CD4-positive, CD25-positive, alpha-beta regulatory T cell (primary cell): ENCODE results near the gene NOS2. TPM values are rescaled to one million over a fixed set of nuclear protein-coding genes. Genes with fewer than 3 reads are reported as not detected.

Experiments used
- ATAC-seq, 2 donors: fragments of 150-1000 bp; cut with Tn5 transposase; one replicate each; pipeline ENCODE4 v1.10.0; 2021; ENCODE audit warnings: low read depth in 2 of 2, moderate number of reproducible peaks in 2 of 2, moderate library complexity in 1 of 2
- DNase-seq, 3 donors: peaks; one replicate each; pipeline versions ENCODE4 v3.0.0 to v3.0.0-alpha.2; 2012 to 2022; ENCODE audit warnings: mixed read lengths in 1 of 3
- H3K27ac ChIP-seq: one replicate; pipeline ENCODE4 v1.7.0; 2013; ENCODE audit warnings: mild to moderate bottlenecking, low read length; ENCODE audit not compliant: insufficient read depth, poor library complexity, severe bottlenecking
- H3K27me3 ChIP-seq: one replicate; pipeline ENCODE4 v1.7.0; 2013; ENCODE audit warnings: low read length; ENCODE audit not compliant: control insufficient read depth, insufficient read depth
- H3K36me3 ChIP-seq: one replicate; pipeline ENCODE4 v1.7.0; 2013; ENCODE audit warnings: mild to moderate bottlenecking, low read length, moderate library complexity; ENCODE audit not compliant: control insufficient read depth, insufficient read depth
- H3K4me1 ChIP-seq: 2 replicates; pipeline ENCODE4 v1.7.0; 2013; ENCODE audit warnings: mild to moderate bottlenecking, low read length; ENCODE audit not compliant: insufficient read depth, control insufficient read depth, poor library complexity, severe bottlenecking
- H3K4me3 ChIP-seq: one replicate; pipeline ENCODE4 v1.7.0; 2013; ENCODE audit warnings: low read depth, mild to moderate bottlenecking, low read length, moderate library complexity
- H3K9me3 ChIP-seq, 2 experiments: 1 replicate in 1 of 2; 2 replicates in 1 of 2; pipeline ENCODE4 v1.7.0; 2013; ENCODE audit warnings: low read length in 2 of 2, mild to moderate bottlenecking in 1 of 2, moderate library complexity in 1 of 2; ENCODE audit not compliant: control insufficient read depth in 2 of 2
- H3K27ac Mint-ChIP-seq, 3 donors: one replicate each; pipeline ENCODE4 v1.8.0; 2020 to 2022; ENCODE audit warnings: mild to moderate bottlenecking in 3 of 3, mixed read lengths in 3 of 3, moderate library complexity in 2 of 3
- H3K27me3 Mint-ChIP-seq: one replicate; pipeline ENCODE4 v1.8.0; 2022; ENCODE audit warnings: mild to moderate bottlenecking, mixed read lengths
- H3K36me3 Mint-ChIP-seq: one replicate; pipeline ENCODE4 v1.8.0; 2020; ENCODE audit warnings: mixed read lengths
- H3K4me1 Mint-ChIP-seq, 4 donors: one replicate each; pipeline ENCODE4 v1.8.0; 2020 to 2022; ENCODE audit warnings: mixed read lengths in 4 of 4, mild to moderate bottlenecking in 1 of 4
- H3K4me3 Mint-ChIP-seq, 4 donors: one replicate each; pipeline ENCODE4 v1.8.0; 2020 to 2022; ENCODE audit warnings: mild to moderate bottlenecking in 4 of 4, mixed read lengths in 4 of 4, moderate library complexity in 3 of 4
- H3K9me3 Mint-ChIP-seq, 7 donors: one replicate each; pipeline ENCODE4 v1.8.0; 2020 to 2022; ENCODE audit warnings: mixed read lengths in 7 of 7, mild to moderate bottlenecking in 3 of 7, moderate library complexity in 2 of 7
- polyA plus RNA-seq, 4 donors: library from polyadenylated mRNA; unstranded; fragments of 300-500 nt; fragmentation: Illumina TruSeq; gene quantifications; one replicate each; pipeline ENCODE4 v1.2.3, GENCODE V29; 2021
- total RNA-seq: library from RNA; stranded (reverse); gene quantifications from one replicate; pipeline ENCODE4 v1.2.3, GENCODE V29; 2022

Gene NOS2
- total and polyA plus RNA-seq, 5 donors from 2014 or later = 0.15 TPM; not detected in 4

GRCh38 chr17:27808628-27809027, 8.3 kb upstream of the NOS2 start:
- H3K27ac ChIP-seq = peak overlapping the region; percentile 79
- H3K4me1 ChIP-seq = peaks cover 38% of the 10 kb centered on the region
- H3K9me3 ChIP-seq = no peaks in the 10 kb centered on the region
- H3K9me3 Mint-ChIP-seq = no peaks in the 10 kb centered on the region
- ATAC-seq (no peak), DNase-seq (no peak)
- H3K4me3 Mint-ChIP-seq = peak overlapping the region; percentile 61 to 90 (median 82)
- peaks cover 18 to 45% (median 32%) of the 10 kb centered on the region in 4 donors for H3K4me1 Mint-ChIP-seq
- H3K27me3 Mint-ChIP-seq = no peaks in the 10 kb centered on the region
- no peaks in the 10 kb centered on the region for H3K36me3 ChIP-seq
- H3K36me3 Mint-ChIP-seq = no peaks in the 10 kb centered on the region
- H3K27ac Mint-ChIP-seq = peak overlapping the region; percentile 94 to 99 (median 95)
- peak overlapping the region; percentile 75 for H3K4me3 ChIP-seq
- no peaks in the 10 kb centered on the region for H3K27me3 ChIP-seq

GRCh38 chr17:27807567-27808470, 7.5 kb upstream of the NOS2 start:
- Mint-ChIP-seq H3K9me3 (no peaks in the 10 kb centered on the region), H3K36me3 (no peaks in the 10 kb centered on the region), H3K27me3 (no peaks in the 10 kb centered on the region), H3K27ac (peak overlapping the region; percentile 94 to 99 (median 95)), H3K4me3 (peak overlapping the region; percentile 61 to 90 (median 82)), H3K4me1 (peaks cover 18 to 45% (median 32%) of the 10 kb centered on the region in 4 donors)
- peak; percentile 27 to 95 (median 76) for DNase-seq
- Histone ChIP-seq H3K36me3 (no peaks in the 10 kb centered on the region), H3K27me3 (no peaks in the 10 kb centered on the region), H3K9me3 (no peaks in the 10 kb centered on the region), H3K4me3 (peak overlapping the region; percentile 75), H3K27ac (peak overlapping the region; percentile 79), H3K4me1 (peaks cover 38% of the 10 kb centered on the region)
- peak; percentile 95 for ATAC-seq

GRCh38 chr17:27805520-27806146, 5.3 kb upstream of the NOS2 start:
- no peaks in the 10 kb centered on the region for H3K9me3 Mint-ChIP-seq
- H3K4me1 Mint-ChIP-seq = peaks cover 18 to 44% (median 31%) of the 10 kb centered on the region in 4 donors
- no peaks in the 10 kb centered on the region for H3K27me3 Mint-ChIP-seq
- Histone ChIP-seq H3K27ac (peak overlapping the region; percentile 70), H3K4me3 (peak overlapping the region; percentile 80), H3K9me3 (no peaks in the 10 kb centered on the region), H3K4me1 (peaks cover 38% of the 10 kb centered on the region), H3K36me3 (no peaks in the 10 kb centered on the region), H3K27me3 (no peaks in the 10 kb centered on the region)
- H3K27ac Mint-ChIP-seq = peak overlapping the region; percentile 91 to 97 (median 96)
- no peaks in the 10 kb centered on the region for H3K36me3 Mint-ChIP-seq
- DNase-seq = peak; percentile 65 to 93 (median 83)
- ATAC-seq = peak; percentile 52 to 56
- H3K4me3 Mint-ChIP-seq = peak overlapping the region; percentile 62 to 89 (median 80)

DNA sequence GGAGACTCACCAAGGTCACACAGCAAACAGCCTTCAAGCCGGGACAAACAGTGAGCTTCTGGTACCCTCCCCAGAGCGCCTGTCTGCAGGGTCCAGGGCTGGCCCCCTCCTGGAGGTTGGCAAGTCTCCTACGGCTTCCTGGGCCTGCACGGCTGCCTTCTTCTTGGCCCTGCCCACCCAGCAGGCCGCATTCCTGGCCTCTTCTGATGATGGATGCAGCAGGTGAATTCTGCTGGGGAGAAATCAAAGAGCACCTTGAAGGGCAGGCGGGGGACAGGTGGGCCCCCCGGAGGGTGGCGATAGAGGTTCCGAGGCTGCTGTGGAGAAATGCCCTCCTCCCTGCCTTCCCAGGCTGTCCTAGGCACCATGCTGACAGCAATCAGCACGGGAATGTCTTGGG, 3.8 kb upstream of the NOS2 start:
- no peaks in the 10 kb centered on the region for H3K36me3 Mint-ChIP-seq

GRCh38 chr17:27802962-27803680, 2.8 kb upstream of the NOS2 start:
- no peak for ATAC-seq
- no peaks in the 10 kb centered on the region for H3K36me3 Mint-ChIP-seq
- no peak overlapping the region for H3K4me3 ChIP-seq
- H3K4me1 ChIP-seq = peaks cover 20% of the 10 kb centered on the region
- H3K27ac Mint-ChIP-seq = no peak overlapping the region
- H3K36me3 ChIP-seq = no peaks in the 10 kb centered on the region
- no peaks in the 10 kb centered on the region for H3K9me3 ChIP-seq
- H3K9me3 Mint-ChIP-seq = no peaks in the 10 kb centered on the region
- H3K4me3 Mint-ChIP-seq = no peak overlapping the region
- H3K27me3 Mint-ChIP-seq = peaks cover 12% of the 10 kb centered on the region
- H3K27me3 ChIP-seq = no peaks in the 10 kb centered on the region
- peaks cover 5 to 21% (median 15%) of the 10 kb centered on the region in 4 donors for H3K4me1 Mint-ChIP-seq
- DNase-seq = no peak
- no peak overlapping the region for H3K27ac ChIP-seq

More for the DNA sequence above, 3.8 kb upstream of the NOS2 start:
- no peak for ATAC-seq
- Histone ChIP-seq H3K27ac (no peak overlapping the region), H3K27me3 (no peaks in the 10 kb centered on the region), H3K4me3 (no peak overlapping the region), H3K4me1 (peaks cover 30% of the 10 kb centered on the region), H3K9me3 (no peaks in the 10 kb centered on the region), H3K36me3 (no peaks in the 10 kb centered on the region)
- H3K9me3 Mint-ChIP-seq = no peaks in the 10 kb centered on the region
- peaks cover 7 to 28% (median 20%) of the 10 kb centered on the region in 4 donors for H3K4me1 Mint-ChIP-seq
- DNase-seq = no peak
- no peak overlapping the region for H3K4me3 Mint-ChIP-seq
- peaks cover 8% of the 10 kb centered on the region for H3K27me3 Mint-ChIP-seq
- no peak overlapping the region for H3K27ac Mint-ChIP-seq

- Mint-ChIP-seq H3K4me3 (no peak overlapping the region), H3K9me3 (no peaks in the 10 kb centered on the region), H3K36me3 (no peaks in the 10 kb centered on the region), H3K27ac (no peak overlapping the region), H3K4me1 (peaks cover 0 to 13% (median 9%) of the 10 kb centered on the region in 4 donors), H3K27me3 (peaks cover 20% of the 10 kb centered on the region)
- H3K27ac ChIP-seq = no peak overlapping the region
- no peak overlapping the region for H3K4me3 ChIP-seq
- H3K27me3 ChIP-seq = peaks cover 1% of the 10 kb centered on the region
- H3K4me1 ChIP-seq = peaks cover 13% of the 10 kb centered on the region
- ATAC-seq = no peak
- H3K9me3 ChIP-seq = no peaks in the 10 kb centered on the region
- DNase-seq = no peak
- H3K36me3 ChIP-seq = no peaks in the 10 kb centered on the region
Observed at GRCh38 chr17:27802033-27802432, 1.7 kb upstream of the NOS2 start.

GRCh38 chr17:27798376-27798775, 2.0 kb downstream of the NOS2 start:
- Mint-ChIP-seq H3K27me3 (peaks cover 54% of the 10 kb centered on the region), H3K9me3 (peaks cover 0 to 3% (median 0%) of the 10 kb centered on the region in 7 donors), H3K4me3 (no peak overlapping the region), H3K27ac (no peak overlapping the region), H3K4me1 (peaks cover 0 to 9% (median 3%) of the 10 kb centered on the region in 4 donors), H3K36me3 (no peaks in the 10 kb centered on the region)
- Histone ChIP-seq H3K36me3 (no peaks in the 10 kb centered on the region), H3K4me3 (no peak overlapping the region), H3K9me3 (no peaks in the 10 kb centered on the region), H3K27me3 (peaks cover 8% of the 10 kb centered on the region), H3K4me1 (peaks cover 8% of the 10 kb centered on the region), H3K27ac (no peak overlapping the region)
- DNase-seq = no peak
- ATAC-seq = no peak
